OCI-LY1 (cell line): ENCODE data around the gene CEMIP2.

ENCODE experiments used
- EZH2 ChIP-seq: fragments of 200-600 bp; sonication (generic), shearing (Covaris generic); IDR thresholded peaks from 2 replicates; pipeline ENCODE4 v1.8.0; 2017; ENCODE audit warnings: borderline replicate concordance, mixed run types, mild to moderate bottlenecking, antibody characterized with exemption, low read length, moderate library complexity, mixed read lengths
- TF ChIP-seq, protein P1 (sequence below): fragments of 200-600 bp; sonication (generic), shearing (Covaris generic); IDR thresholded peaks from 2 replicates; pipeline ENCODE4 v1.5.1; 2017; ENCODE audit warnings: mild to moderate bottlenecking, antibody characterized with exemption, low read length, moderate library complexity, mixed read lengths

GRCh38 chr9:71684566-71684965 lies 83.7 kb downstream of the CEMIP2 start:
- TF ChIP-seq, protein P1, sequence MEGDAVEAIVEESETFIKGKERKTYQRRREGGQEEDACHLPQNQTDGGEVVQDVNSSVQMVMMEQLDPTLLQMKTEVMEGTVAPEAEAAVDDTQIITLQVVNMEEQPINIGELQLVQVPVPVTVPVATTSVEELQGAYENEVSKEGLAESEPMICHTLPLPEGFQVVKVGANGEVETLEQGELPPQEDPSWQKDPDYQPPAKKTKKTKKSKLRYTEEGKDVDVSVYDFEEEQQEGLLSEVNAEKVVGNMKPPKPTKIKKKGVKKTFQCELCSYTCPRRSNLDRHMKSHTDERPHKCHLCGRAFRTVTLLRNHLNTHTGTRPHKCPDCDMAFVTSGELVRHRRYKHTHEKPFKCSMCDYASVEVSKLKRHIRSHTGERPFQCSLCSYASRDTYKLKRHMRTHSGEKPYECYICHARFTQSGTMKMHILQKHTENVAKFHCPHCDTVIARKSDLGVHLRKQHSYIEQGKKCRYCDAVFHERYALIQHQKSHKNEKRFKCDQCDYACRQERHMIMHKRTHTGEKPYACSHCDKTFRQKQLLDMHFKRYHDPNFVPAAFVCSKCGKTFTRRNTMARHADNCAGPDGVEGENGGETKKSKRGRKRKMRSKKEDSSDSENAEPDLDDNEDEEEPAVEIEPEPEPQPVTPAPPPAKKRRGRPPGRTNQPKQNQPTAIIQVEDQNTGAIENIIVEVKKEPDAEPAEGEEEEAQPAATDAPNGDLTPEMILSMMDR = no peak
- TF ChIP-seq EZH2 = no peak
